ENCODE data around the gene NTRK1. TPM values are rescaled to one million over a fixed set of nuclear protein-coding genes. Genes with fewer than 3 reads are reported as not detected.

Gene NTRK1
- total and polyA plus RNA-seq, 2 experiments from 2014 or later: 0.08 to 0.11 TPM

DNA sequence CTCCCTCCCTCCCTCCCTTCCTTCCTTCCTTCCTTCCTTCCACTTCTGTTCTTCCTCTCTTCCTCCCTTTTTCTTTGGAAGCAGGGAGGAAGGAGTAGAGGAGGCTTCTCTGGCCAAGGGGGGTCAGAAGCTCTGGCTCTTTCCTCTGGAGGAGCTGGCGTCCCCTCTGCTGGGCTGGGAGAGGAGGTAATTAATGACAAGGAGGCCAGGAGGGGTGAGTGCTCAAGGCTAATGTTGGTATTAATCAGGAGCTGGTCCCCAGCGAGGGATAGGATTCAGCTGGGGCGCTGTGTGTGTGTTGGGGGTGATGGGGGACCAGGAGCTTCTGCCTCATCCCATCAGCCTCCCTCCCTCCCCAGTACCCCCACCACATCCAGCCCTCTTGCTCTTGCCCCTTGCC lies 26.7 kb downstream of the NTRK1 start:
- Histone ChIP-seq H3K9me2 (ENCODE audit: insufficient read depth) (no peaks in the 10 kb centered on the region), H3K27me3 (replicated peaks; ENCODE audit: insufficient read depth) (no peaks in the 10 kb centered on the region), H3K9ac (no peak overlapping the region), H2AFZ (no peak overlapping the region), H3F3A (ENCODE audit: insufficient read depth) (peaks cover 11% of the 10 kb centered on the region), H3K27ac (no peak overlapping the region), H3K4me3 (no peak overlapping the region), H3K36me3 (ENCODE audit: low read depth) (no peaks in the 10 kb centered on the region), H3K79me2 (ENCODE audit: insufficient read depth) (no peaks in the 10 kb centered on the region), H3K4me1 (ENCODE audit: insufficient read depth) (no peaks in the 10 kb centered on the region), H4K20me1 (ENCODE audit: insufficient read depth) (no peaks in the 10 kb centered on the region), H3K9me3 (ENCODE audit: low read depth) (no peaks in the 10 kb centered on the region), H3K4me2 (ENCODE audit: unreplicated experiment) (no peak overlapping the region)
- TF ChIP-seq EZH2phosphoT487 (IDR thresholded peaks at IDR 0.05; ENCODE audit: insufficient read depth, low read depth): no peak
- in situ Hi-C loops (cut with MboI): loop anchor here (10.0 kb wide), 1 partner anchor 93 kb away; no protein-coding TSS in a partner anchor
- no peak for DNase-seq
- 29% methylated on average over 3 of the region's 3 CpGs for WGBS, 2 experiments (ENCODE audit: low coverage in 1 of 2, low lambda C conversion rate in 2 of 2, missing lambda C conversion rate in 2 of 2)

- Histone ChIP-seq H3F3A (ENCODE audit: insufficient read depth) (peaks cover 11% of the 10 kb centered on the region), H3K4me2 (ENCODE audit: unreplicated experiment) (no peak overlapping the region), H3K9me3 (ENCODE audit: low read depth) (no peaks in the 10 kb centered on the region), H3K79me2 (ENCODE audit: insufficient read depth) (no peaks in the 10 kb centered on the region), H3K27ac (no peak overlapping the region), H3K9me2 (ENCODE audit: insufficient read depth) (no peaks in the 10 kb centered on the region), H3K4me3 (no peak overlapping the region), H3K36me3 (ENCODE audit: low read depth) (no peaks in the 10 kb centered on the region), H4K20me1 (ENCODE audit: insufficient read depth) (no peaks in the 10 kb centered on the region), H2AFZ (no peak overlapping the region), H3K27me3 (replicated peaks; ENCODE audit: insufficient read depth) (no peaks in the 10 kb centered on the region), H3K4me1 (ENCODE audit: insufficient read depth) (no peaks in the 10 kb centered on the region), H3K9ac (no peak overlapping the region)
- WGBS, 2 experiments (ENCODE audit: low coverage in 1 of 2, low lambda C conversion rate in 2 of 2, missing lambda C conversion rate in 2 of 2): 22 to 27% methylated on average over 5 to 6 of the region's 6 CpGs
- no peak for TF ChIP-seq EZH2 (IDR thresholded peaks at IDR 0.05; ENCODE audit: insufficient read depth, poor library complexity, severe bottlenecking)
- TF ChIP-seq EZH2phosphoT487 (IDR thresholded peaks at IDR 0.05; ENCODE audit: insufficient read depth, low read depth): no peak
- no peak for DNase-seq
- in situ Hi-C loops (cut with MboI): loop anchor here (10.0 kb wide), 1 partner anchor 93 kb away; no protein-coding TSS in a partner anchor
These were observed 27.1 kb downstream of the NTRK1 start for GRCh38 chr1:156887734-156888133.

DNA sequence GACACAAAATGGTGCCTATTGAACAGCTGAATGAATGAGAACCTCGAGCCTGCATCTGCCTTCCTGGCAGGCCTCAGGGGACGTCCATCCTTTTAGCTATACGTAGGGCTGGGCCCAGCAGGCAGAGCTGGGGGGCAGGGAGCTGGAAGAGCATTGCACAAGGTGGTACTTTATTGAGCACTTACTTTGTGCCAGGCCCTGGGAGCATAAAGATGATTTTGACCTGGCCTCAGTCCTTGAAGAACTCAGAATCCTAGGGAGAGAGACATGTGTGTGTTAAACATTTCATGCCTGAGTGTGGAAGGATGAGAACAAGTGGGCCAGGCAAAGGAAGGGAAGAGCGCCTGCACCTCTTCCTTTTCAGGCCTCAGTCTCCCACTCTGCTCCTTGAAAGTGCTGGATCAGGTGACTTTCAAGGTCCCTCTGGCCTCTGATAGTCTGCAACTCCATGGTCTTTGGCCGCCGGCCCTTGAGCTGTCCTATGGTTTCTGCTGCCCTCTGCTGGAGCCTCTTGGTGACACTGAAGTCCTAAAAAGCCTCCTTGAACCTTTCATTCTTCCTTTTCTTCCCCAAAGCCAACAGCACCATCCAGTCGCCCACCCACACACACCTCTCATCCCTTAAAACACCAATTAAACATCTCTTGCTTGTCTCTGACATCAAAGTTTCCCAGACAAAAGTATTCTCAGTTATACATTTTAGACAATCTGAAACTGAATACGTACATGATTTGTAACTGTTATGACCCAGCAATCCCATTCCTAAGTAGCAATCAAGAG lies 29.3 kb downstream of the NTRK1 start:
- in situ Hi-C loops (cut with MboI): loop anchor here (10.0 kb wide), 1 partner anchor 95 kb away; no protein-coding TSS in a partner anchor
- Histone ChIP-seq H2AFZ (no peak overlapping the region), H3K4me1 (ENCODE audit: insufficient read depth) (no peaks in the 10 kb centered on the region), H4K20me1 (ENCODE audit: insufficient read depth) (no peaks in the 10 kb centered on the region), H3K4me2 (ENCODE audit: unreplicated experiment) (no peak overlapping the region), H3K27ac (no peak overlapping the region), H3K79me2 (ENCODE audit: insufficient read depth) (no peaks in the 10 kb centered on the region), H3K9me2 (ENCODE audit: insufficient read depth) (no peaks in the 10 kb centered on the region), H3K27me3 (replicated peaks; ENCODE audit: insufficient read depth) (no peaks in the 10 kb centered on the region), H3K36me3 (ENCODE audit: low read depth) (no peaks in the 10 kb centered on the region), H3K4me3 (no peak overlapping the region), H3K9ac (no peak overlapping the region), H3F3A (ENCODE audit: insufficient read depth) (peaks cover 11% of the 10 kb centered on the region), H3K9me3 (ENCODE audit: low read depth) (no peaks in the 10 kb centered on the region)
- 43 to 45% methylated on average over 8 of the region's 8 CpGs for WGBS, 2 experiments (ENCODE audit: low coverage in 1 of 2, low lambda C conversion rate in 2 of 2, missing lambda C conversion rate in 2 of 2)
- no peak for TF ChIP-seq EZH2 (IDR thresholded peaks at IDR 0.05; ENCODE audit: insufficient read depth, poor library complexity, severe bottlenecking)
- TF ChIP-seq EZH2phosphoT487 (IDR thresholded peaks at IDR 0.05; ENCODE audit: insufficient read depth, low read depth): no peak
- DNase-seq: peak; percentile 88

- peak; percentile 94 for DNase-seq
- in situ Hi-C loops (cut with MboI): no loop called here
- H3F3A ChIP-seq (ENCODE audit: insufficient read depth): peaks cover 25% of the 10 kb centered on the region
- peak overlapping the region; percentile 86 for H3K4me2 ChIP-seq (ENCODE audit: unreplicated experiment)
- no peaks in the 10 kb centered on the region for H3K79me2 ChIP-seq (ENCODE audit: insufficient read depth)
- 0 out of 2 replicates have a peak overlapping the region, but pooled peaks have one; percentile 32 for H3K9ac ChIP-seq
- H3K27me3 ChIP-seq (replicated peaks; ENCODE audit: insufficient read depth): no peaks in the 10 kb centered on the region
- no peaks in the 10 kb centered on the region for H4K20me1 ChIP-seq (ENCODE audit: insufficient read depth)
- no peak overlapping the region for H3K27ac ChIP-seq
- peak overlapping the region; percentile 59 for H3K4me3 ChIP-seq
- 9% methylated on average over 37 to 48 of the region's 48 CpGs for WGBS, 2 experiments (ENCODE audit: low coverage in 1 of 2, low lambda C conversion rate in 2 of 2, missing lambda C conversion rate in 2 of 2)
- H3K9me2 ChIP-seq (ENCODE audit: insufficient read depth): no peaks in the 10 kb centered on the region
- H2AFZ ChIP-seq: peak overlapping the region; percentile 71
- no peaks in the 10 kb centered on the region for H3K36me3 ChIP-seq (ENCODE audit: low read depth)
- peaks cover 23% of the 10 kb centered on the region for H3K4me1 ChIP-seq (ENCODE audit: insufficient read depth)
- no peaks in the 10 kb centered on the region for H3K9me3 ChIP-seq (ENCODE audit: low read depth)
- TF ChIP-seq EZH2 (IDR thresholded peaks at IDR 0.05; ENCODE audit: insufficient read depth, poor library complexity, severe bottlenecking): no peak
- no peak for TF ChIP-seq EZH2phosphoT487 (IDR thresholded peaks at IDR 0.05; ENCODE audit: insufficient read depth, low read depth)
These were observed 31.8 kb downstream of the NTRK1 start for GRCh38 chr1:156892190-156893047.
